ENCODE data around the gene HID1.
A peak's percentile ranks its signal among the peaks of the same experiment; 100 is the strongest.

The HID1 gene

GRCh38 chr17:74922694-74923537, 49.6 kb downstream of the HID1 start, which contains the start of gene USH1G:
Gene USH1G, minus strand, starts transcription at chr17:74923255. Its CDS starts 182 bp downstream, at chr17:74923073.
- H3K4me1 ChIP-seq (ENCODE audit: control insufficient read depth in 2 of 2, insufficient read depth in 2 of 2, low read length in 2 of 2), result peaks cover 0 to 7% of the 10 kb centered on the region in 2 donors
- peak within 1 kb of the TSS in 1 of 2 donors; percentile 16 for H3K4me3 ChIP-seq (ENCODE audit: low read length in 2 of 2)
- H3K27me3 ChIP-seq (ENCODE audit: control insufficient read depth in 2 of 2, insufficient read depth in 2 of 2, low read length in 2 of 2), result peaks cover 37 to 57% of the 10 kb centered on the region in 2 donors
- H3K27ac ChIP-seq (ENCODE audit: low read depth in 2 of 2, low read length in 2 of 2), result no peak within 1 kb of the TSS
- no peaks in the 10 kb centered on the region for H3K9me3 ChIP-seq (ENCODE audit: control insufficient read depth in 2 of 2, low read length in 2 of 2)
- H3K9ac ChIP-seq (ENCODE audit: low read depth in 1 of 2, low read length in 2 of 2), result no peak within 1 kb of the TSS
- H3K36me3 ChIP-seq (ENCODE audit: control insufficient read depth in 2 of 2, insufficient read depth in 2 of 2, low read length in 2 of 2), result no peaks in the 10 kb centered on the region

DNA sequence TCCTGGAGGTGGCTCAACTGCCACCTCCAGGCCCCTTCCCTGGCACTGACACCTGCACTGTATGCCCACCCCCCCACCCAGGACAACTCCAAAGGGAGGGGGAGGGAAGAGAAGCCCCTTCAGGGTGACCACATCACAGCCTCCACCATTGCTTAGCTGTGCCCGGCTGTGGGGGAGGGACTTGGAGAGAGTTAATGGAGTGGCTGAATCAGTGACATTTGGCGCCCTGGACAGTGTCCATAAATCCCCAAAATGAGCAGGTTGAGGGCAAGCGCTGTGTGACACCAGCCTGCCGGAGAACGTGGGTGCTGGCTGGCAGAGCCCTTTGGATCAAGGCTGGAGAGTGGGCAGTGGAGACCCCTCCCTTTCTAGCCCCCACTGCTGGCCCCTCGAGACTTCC, 50.4 kb downstream of the HID1 start:
- Histone ChIP-seq H3K9me3 (ENCODE audit: control insufficient read depth in 2 of 2, low read length in 2 of 2) (no peaks in the 10 kb centered on the region), H3K36me3 (ENCODE audit: control insufficient read depth in 2 of 2, insufficient read depth in 2 of 2, low read length in 2 of 2) (no peaks in the 10 kb centered on the region), H3K4me3 (ENCODE audit: low read length in 2 of 2) (no peak overlapping the region), H3K4me1 (ENCODE audit: control insufficient read depth in 2 of 2, insufficient read depth in 2 of 2, low read length in 2 of 2) (peaks cover 0 to 7% of the 10 kb centered on the region in 2 donors), H3K27me3 (ENCODE audit: control insufficient read depth in 2 of 2, insufficient read depth in 2 of 2, low read length in 2 of 2) (peaks cover 37 to 54% of the 10 kb centered on the region in 2 donors), H3K27ac (ENCODE audit: low read depth in 2 of 2, low read length in 2 of 2) (no peak overlapping the region), H3K9ac (ENCODE audit: low read depth in 1 of 2, low read length in 2 of 2) (no peak overlapping the region)

GRCh38 chr17:74921769-74922168, 50.8 kb downstream of the HID1 start:
- Histone ChIP-seq H3K4me3 (ENCODE audit: low read length in 2 of 2) (no peak overlapping the region), H3K27ac (ENCODE audit: low read depth in 2 of 2, low read length in 2 of 2) (no peak overlapping the region), H3K4me1 (ENCODE audit: control insufficient read depth in 2 of 2, insufficient read depth in 2 of 2, low read length in 2 of 2) (peaks cover 0 to 7% of the 10 kb centered on the region in 2 donors), H3K27me3 (ENCODE audit: control insufficient read depth in 2 of 2, insufficient read depth in 2 of 2, low read length in 2 of 2) (peaks cover 37 to 52% of the 10 kb centered on the region in 2 donors), H3K9ac (ENCODE audit: low read depth in 1 of 2, low read length in 2 of 2) (no peak overlapping the region), H3K9me3 (ENCODE audit: control insufficient read depth in 2 of 2, low read length in 2 of 2) (no peaks in the 10 kb centered on the region), H3K36me3 (ENCODE audit: control insufficient read depth in 2 of 2, insufficient read depth in 2 of 2, low read length in 2 of 2) (no peaks in the 10 kb centered on the region)

DNA sequence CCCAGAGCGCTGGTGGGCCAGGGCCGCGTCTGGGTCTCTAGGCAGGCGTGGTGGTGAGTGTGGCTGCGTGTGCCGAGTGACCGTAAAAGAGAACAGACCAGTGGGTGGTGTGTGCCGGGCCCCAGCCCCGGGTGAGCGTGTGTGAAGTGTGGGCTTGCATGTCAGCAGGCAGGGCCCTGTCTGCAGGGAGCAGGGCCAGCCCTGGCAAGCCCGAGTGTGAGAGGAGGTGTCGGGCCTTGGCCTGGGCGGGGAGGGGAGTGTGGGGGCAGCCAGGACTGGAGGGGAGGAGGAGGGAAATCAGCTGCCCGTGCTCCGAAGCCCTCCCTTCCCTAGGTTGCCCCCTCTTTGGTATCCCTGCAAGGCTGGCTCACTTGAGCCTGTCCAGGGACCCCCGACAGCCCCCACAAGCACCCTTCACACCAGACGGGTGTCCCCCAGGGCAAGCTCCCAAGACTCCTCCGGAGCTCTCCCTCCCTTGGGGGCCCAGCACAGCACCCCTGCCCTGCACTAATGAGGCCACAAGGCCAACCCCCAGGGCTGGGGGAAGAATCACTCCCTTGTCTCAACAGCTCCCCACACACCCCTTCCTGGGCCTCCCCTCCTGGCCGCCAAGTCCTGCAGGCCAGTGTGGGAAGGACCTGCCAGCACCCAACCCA, 51.4 kb downstream of the HID1 start:
- Histone ChIP-seq H3K27ac (ENCODE audit: low read depth in 2 of 2, low read length in 2 of 2) (no peak overlapping the region), H3K27me3 (ENCODE audit: control insufficient read depth in 2 of 2, insufficient read depth in 2 of 2, low read length in 2 of 2) (peaks cover 36 to 52% of the 10 kb centered on the region in 2 donors), H3K9me3 (ENCODE audit: control insufficient read depth in 2 of 2, low read length in 2 of 2) (no peaks in the 10 kb centered on the region), H3K4me3 (ENCODE audit: low read length in 2 of 2) (no peak overlapping the region), H3K9ac (ENCODE audit: low read depth in 1 of 2, low read length in 2 of 2) (no peak overlapping the region), H3K36me3 (ENCODE audit: control insufficient read depth in 2 of 2, insufficient read depth in 2 of 2, low read length in 2 of 2) (no peaks in the 10 kb centered on the region), H3K4me1 (ENCODE audit: control insufficient read depth in 2 of 2, insufficient read depth in 2 of 2, low read length in 2 of 2) (peaks cover 0 to 7% of the 10 kb centered on the region in 2 donors)

DNA sequence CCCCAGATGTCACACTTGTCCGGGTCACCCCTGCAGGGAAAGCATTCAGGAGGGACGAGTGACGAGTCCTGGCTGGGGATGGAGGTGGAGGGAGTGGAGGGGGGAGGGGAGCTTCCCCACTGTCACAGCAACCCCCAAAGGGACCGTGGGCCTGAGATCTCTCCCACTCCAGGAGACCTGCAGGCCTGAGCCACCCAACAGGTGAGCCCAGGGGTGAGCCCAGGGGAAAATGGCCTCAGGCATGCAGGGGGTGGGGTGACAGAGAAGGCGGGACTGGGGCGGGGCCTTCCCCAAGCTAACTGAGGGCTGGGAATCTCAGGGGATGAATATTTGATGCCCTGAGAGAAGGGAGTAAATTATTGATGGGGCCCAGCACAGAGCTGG, 51.9 kb downstream of the HID1 start:
- Histone ChIP-seq H3K4me3 (ENCODE audit: low read length in 2 of 2) (no peak overlapping the region), H3K9me3 (ENCODE audit: control insufficient read depth in 2 of 2, low read length in 2 of 2) (no peaks in the 10 kb centered on the region), H3K36me3 (ENCODE audit: control insufficient read depth in 2 of 2, insufficient read depth in 2 of 2, low read length in 2 of 2) (no peaks in the 10 kb centered on the region), H3K9ac (ENCODE audit: low read depth in 1 of 2, low read length in 2 of 2) (no peak overlapping the region), H3K4me1 (ENCODE audit: control insufficient read depth in 2 of 2, insufficient read depth in 2 of 2, low read length in 2 of 2) (peaks cover 0 to 7% of the 10 kb centered on the region in 2 donors), H3K27ac (ENCODE audit: low read depth in 2 of 2, low read length in 2 of 2) (no peak overlapping the region), H3K27me3 (ENCODE audit: control insufficient read depth in 2 of 2, insufficient read depth in 2 of 2, low read length in 2 of 2) (peaks cover 31 to 47% of the 10 kb centered on the region in 2 donors)

DNA sequence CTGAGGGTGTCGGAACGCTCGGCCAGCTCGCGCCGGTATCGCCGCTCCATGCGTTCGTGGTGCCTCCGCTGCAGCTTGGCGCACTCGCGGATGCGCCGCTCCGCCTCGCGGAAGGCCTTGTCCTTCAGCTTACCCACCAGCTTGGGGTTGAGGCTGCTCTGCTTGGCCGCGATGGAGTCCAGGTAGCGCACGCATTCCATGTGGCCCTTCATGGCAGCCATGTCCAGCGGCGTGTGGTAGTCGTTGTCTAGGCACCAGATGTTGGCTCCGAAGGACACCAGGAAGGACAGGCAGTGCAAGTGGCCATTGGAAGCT, 52.3 kb downstream of the HID1 start:
- peaks cover 0 to 7% of the 10 kb centered on the region in 2 donors for H3K4me1 ChIP-seq (ENCODE audit: control insufficient read depth in 2 of 2, insufficient read depth in 2 of 2, low read length in 2 of 2)
- no peaks in the 10 kb centered on the region for H3K9me3 ChIP-seq (ENCODE audit: control insufficient read depth in 2 of 2, low read length in 2 of 2)
- H3K9ac ChIP-seq (ENCODE audit: low read depth in 1 of 2, low read length in 2 of 2), result no peak overlapping the region
- H3K36me3 ChIP-seq (ENCODE audit: control insufficient read depth in 2 of 2, insufficient read depth in 2 of 2, low read length in 2 of 2), result no peaks in the 10 kb centered on the region
- no peak overlapping the region for H3K4me3 ChIP-seq (ENCODE audit: low read length in 2 of 2)
- H3K27ac ChIP-seq (ENCODE audit: low read depth in 2 of 2, low read length in 2 of 2), result no peak overlapping the region
- H3K27me3 ChIP-seq (ENCODE audit: control insufficient read depth in 2 of 2, insufficient read depth in 2 of 2, low read length in 2 of 2), result peaks cover 28 to 43% of the 10 kb centered on the region in 2 donors

DNA sequence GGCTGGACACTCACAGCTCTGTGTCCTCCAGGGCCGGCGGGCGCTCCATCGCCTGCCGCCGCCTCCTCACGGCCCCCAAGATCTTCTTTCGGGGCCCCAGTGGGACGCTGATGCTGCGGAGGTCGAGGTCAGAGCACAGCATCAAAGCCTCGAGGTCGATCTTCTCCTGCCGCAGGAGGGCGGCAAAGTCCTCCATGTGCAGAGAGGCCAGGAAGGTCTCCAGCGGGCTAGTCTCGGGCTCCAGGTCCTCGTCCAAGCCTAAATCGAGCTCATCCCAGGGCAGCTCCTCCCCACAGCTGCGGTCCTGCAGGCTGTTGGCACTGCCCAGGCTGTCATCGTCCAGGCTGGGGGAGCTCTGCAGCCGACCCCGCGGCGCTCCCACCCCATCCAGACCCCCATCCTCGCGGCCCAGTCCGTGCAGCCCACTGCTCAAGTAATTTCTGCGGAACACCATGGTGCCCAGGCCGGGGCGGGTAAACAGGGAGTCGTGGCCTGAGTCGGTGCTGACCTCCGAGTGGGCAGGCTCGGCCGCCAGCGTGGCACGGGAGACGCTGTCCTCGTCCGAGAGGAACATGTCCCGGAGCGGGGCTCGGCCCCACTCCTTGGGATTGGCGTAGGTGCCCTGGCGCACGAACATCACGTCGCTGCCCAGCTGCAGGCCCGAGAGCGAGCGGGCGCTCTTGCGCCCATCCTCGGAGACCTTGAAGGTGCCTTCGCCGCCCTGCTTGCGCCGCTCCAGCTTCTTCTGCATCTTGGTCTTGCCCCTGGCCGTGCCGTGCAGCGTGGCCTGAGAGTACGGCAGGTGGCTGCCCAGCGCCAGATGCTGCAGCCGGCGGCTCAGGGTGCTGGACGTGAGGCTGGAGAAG, 52.9 kb downstream of the HID1 start:
- Histone ChIP-seq H3K9me3 (ENCODE audit: control insufficient read depth in 2 of 2, low read length in 2 of 2) (no peaks in the 10 kb centered on the region), H3K27me3 (ENCODE audit: control insufficient read depth in 2 of 2, insufficient read depth in 2 of 2, low read length in 2 of 2) (peaks cover 22 to 37% of the 10 kb centered on the region in 2 donors), H3K4me1 (ENCODE audit: control insufficient read depth in 2 of 2, insufficient read depth in 2 of 2, low read length in 2 of 2) (peaks cover 0 to 7% of the 10 kb centered on the region in 2 donors), H3K27ac (ENCODE audit: low read depth in 2 of 2, low read length in 2 of 2) (no peak overlapping the region), H3K4me3 (ENCODE audit: low read length in 2 of 2) (no peak overlapping the region), H3K9ac (ENCODE audit: low read depth in 1 of 2, low read length in 2 of 2) (no peak overlapping the region), H3K36me3 (ENCODE audit: control insufficient read depth in 2 of 2, insufficient read depth in 2 of 2, low read length in 2 of 2) (no peaks in the 10 kb centered on the region)

- no peak overlapping the region for H3K4me3 ChIP-seq (ENCODE audit: low read length in 2 of 2)
- peaks cover 14 to 29% of the 10 kb centered on the region in 2 donors for H3K27me3 ChIP-seq (ENCODE audit: control insufficient read depth in 2 of 2, insufficient read depth in 2 of 2, low read length in 2 of 2)
- no peak overlapping the region for H3K9ac ChIP-seq (ENCODE audit: low read depth in 1 of 2, low read length in 2 of 2)
- no peaks in the 10 kb centered on the region for H3K36me3 ChIP-seq (ENCODE audit: control insufficient read depth in 2 of 2, insufficient read depth in 2 of 2, low read length in 2 of 2)
- no peak overlapping the region for H3K27ac ChIP-seq (ENCODE audit: low read depth in 2 of 2, low read length in 2 of 2)
- H3K9me3 ChIP-seq (ENCODE audit: control insufficient read depth in 2 of 2, low read length in 2 of 2), result no peaks in the 10 kb centered on the region
- peaks cover 0 to 2% of the 10 kb centered on the region in 2 donors for H3K4me1 ChIP-seq (ENCODE audit: control insufficient read depth in 2 of 2, insufficient read depth in 2 of 2, low read length in 2 of 2)
These were observed 53.7 kb downstream of the HID1 start for GRCh38 chr17:74918906-74919305.

DNA sequence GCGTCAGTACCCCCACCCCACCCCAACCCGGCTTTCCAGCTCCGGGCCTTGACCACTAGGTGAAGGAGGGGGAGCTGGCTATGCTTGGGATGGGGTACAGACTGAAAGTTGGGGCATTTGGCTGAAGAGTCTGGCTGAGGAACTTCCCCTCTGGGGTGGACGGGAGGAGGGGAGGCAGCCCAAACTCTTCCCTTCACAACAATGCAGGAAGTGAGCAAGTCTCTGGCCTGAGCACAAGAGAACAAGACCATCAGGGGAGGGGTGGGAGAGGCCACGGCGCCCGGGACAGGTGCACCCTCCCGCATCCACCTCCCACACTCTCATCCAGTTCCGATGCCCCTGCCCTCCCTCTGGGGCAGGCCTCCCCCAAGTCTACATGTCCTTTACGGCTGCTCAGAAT, 55.1 kb downstream of the HID1 start:
- Histone ChIP-seq H3K9me3 (ENCODE audit: control insufficient read depth in 2 of 2, low read length in 2 of 2) (no peaks in the 10 kb centered on the region), H3K4me1 (ENCODE audit: control insufficient read depth in 2 of 2, insufficient read depth in 2 of 2, low read length in 2 of 2) (no peaks in the 10 kb centered on the region), H3K9ac (ENCODE audit: low read depth in 1 of 2, low read length in 2 of 2) (no peak overlapping the region), H3K27me3 (ENCODE audit: control insufficient read depth in 2 of 2, insufficient read depth in 2 of 2, low read length in 2 of 2) (peaks cover 7 to 20% of the 10 kb centered on the region in 2 donors), H3K27ac (ENCODE audit: low read depth in 2 of 2, low read length in 2 of 2) (no peak overlapping the region), H3K36me3 (ENCODE audit: control insufficient read depth in 2 of 2, insufficient read depth in 2 of 2, low read length in 2 of 2) (no peaks in the 10 kb centered on the region), H3K4me3 (ENCODE audit: low read length in 2 of 2) (no peak overlapping the region)

- H3K4me3 ChIP-seq (ENCODE audit: low read length in 2 of 2), result no peak overlapping the region
- peaks cover 4 to 17% of the 10 kb centered on the region in 2 donors for H3K27me3 ChIP-seq (ENCODE audit: control insufficient read depth in 2 of 2, insufficient read depth in 2 of 2, low read length in 2 of 2)
- no peak overlapping the region for H3K27ac ChIP-seq (ENCODE audit: low read depth in 2 of 2, low read length in 2 of 2)
- no peak overlapping the region for H3K9ac ChIP-seq (ENCODE audit: low read depth in 1 of 2, low read length in 2 of 2)
- no peaks in the 10 kb centered on the region for H3K36me3 ChIP-seq (ENCODE audit: control insufficient read depth in 2 of 2, insufficient read depth in 2 of 2, low read length in 2 of 2)
- H3K4me1 ChIP-seq (ENCODE audit: control insufficient read depth in 2 of 2, insufficient read depth in 2 of 2, low read length in 2 of 2), result no peaks in the 10 kb centered on the region
- H3K9me3 ChIP-seq (ENCODE audit: control insufficient read depth in 2 of 2, low read length in 2 of 2), result no peaks in the 10 kb centered on the region
These were observed 55.7 kb downstream of the HID1 start for GRCh38 chr17:74916851-74917199.

All from mucosa of rectum (tissue), 2 donors.